ENCODE measurements around the gene OR51L1.

The OR51L1 gene

DNA sequence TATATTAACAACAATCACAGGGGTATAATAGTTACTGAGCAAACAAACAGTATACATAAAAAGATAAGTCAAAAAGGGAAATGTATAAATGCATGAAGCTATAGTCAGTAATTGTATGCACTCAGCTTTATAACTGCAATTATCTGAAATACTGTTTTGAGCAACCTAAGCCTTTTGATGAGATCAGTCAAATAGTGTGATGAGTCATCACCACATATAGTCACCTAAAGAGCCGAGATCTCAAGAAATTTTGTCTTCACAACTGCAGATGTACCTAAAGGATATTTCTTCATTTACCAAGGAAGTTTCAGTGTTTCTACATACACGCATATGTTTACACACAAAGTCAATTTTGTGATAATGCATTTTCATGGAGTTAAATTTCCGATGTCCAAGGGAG is 33.8 kb upstream of the OR51L1 start:
- Histone ChIP-seq H3K79me1 (ENCODE audit: low read depth, low read length) (no peaks in the 10 kb centered on the region), H2AFZ (ENCODE audit: low read length) (no peak overlapping the region), H3K27me3 (ENCODE audit: control insufficient read depth in 3 of 3, insufficient read depth in 3 of 3, low read depth in 1 of 3, low read length in 3 of 3) (no peaks in the 10 kb centered on the region), H3K18ac (ENCODE audit: low read length) (no peak overlapping the region), H3K23ac (ENCODE audit: low read depth, low read length, poor library complexity) (no peak overlapping the region), H2BK120ac (ENCODE audit: low read depth, low read length) (no peak overlapping the region), H2BK12ac (ENCODE audit: low read length) (no peak overlapping the region), H3K4ac (ENCODE audit: low read length) (no peak overlapping the region), H3K27ac (replicated peaks; ENCODE audit: low read length) (no peak overlapping the region), H3K4me2 (ENCODE audit: insufficient read depth, low read length, poor library complexity, severe bottlenecking) (no peak overlapping the region), H4K91ac (ENCODE audit: low read depth, low read length, poor library complexity) (no peak overlapping the region), H3K4me3 (ENCODE audit: low read length in 2 of 2) (no peak overlapping the region), H2AK5ac (ENCODE audit: low read depth, low read length) (no peak overlapping the region), H2BK15ac (ENCODE audit: low read length) (no peak overlapping the region), H3K4me1 (ENCODE audit: control insufficient read depth in 2 of 2, insufficient read depth in 1 of 2, low read depth in 1 of 2, low read length in 2 of 2) (no peaks in the 10 kb centered on the region), H3K14ac (ENCODE audit: low read length) (no peak overlapping the region), H3K9me3 (replicated peaks in 1 of 2; ENCODE audit: control insufficient read depth in 2 of 2, insufficient read depth in 1 of 2, low read depth in 1 of 2, low read length in 2 of 2) (peaks cover 0 to 1% of the 10 kb centered on the region in 2 donors), H2BK5ac (ENCODE audit: low read length) (no peak overlapping the region), H3K36me3 (replicated peaks in 1 of 2; ENCODE audit: control insufficient read depth in 2 of 2, insufficient read depth in 2 of 2, low read length in 2 of 2) (no peaks in the 10 kb centered on the region), H3K9ac (ENCODE audit: low read depth, low read length, poor library complexity) (no peak overlapping the region), H4K8ac (ENCODE audit: low read depth, low read length) (no peak overlapping the region)
- DNase-seq (ENCODE audit: low spot score) = no peak
- WGBS, 2 donors (ENCODE audit: extremely low coverage in 2 of 2, insufficient read length in 2 of 2, insufficient replicate concordance in 1 of 2) = no CpG with 5 or more reads among the region's 3 CpGs

GRCh38 chr11:4962816-4963215 is 31.8 kb upstream of the OR51L1 start:
- no peak overlapping the region for H4K8ac ChIP-seq (ENCODE audit: low read depth, low read length)
- H2AFZ ChIP-seq (ENCODE audit: low read length) = no peak overlapping the region
- no peaks in the 10 kb centered on the region for H3K4me1 ChIP-seq (ENCODE audit: control insufficient read depth in 2 of 2, insufficient read depth in 1 of 2, low read depth in 1 of 2, low read length in 2 of 2)
- no peak overlapping the region for H3K14ac ChIP-seq (ENCODE audit: low read length)
- H2BK5ac ChIP-seq (ENCODE audit: low read length) = no peak overlapping the region
- H3K4me2 ChIP-seq (ENCODE audit: insufficient read depth, low read length, poor library complexity, severe bottlenecking) = no peak overlapping the region
- H2BK120ac ChIP-seq (ENCODE audit: low read depth, low read length) = no peak overlapping the region
- no peak overlapping the region for H3K9ac ChIP-seq (ENCODE audit: low read depth, low read length, poor library complexity)
- H3K4me3 ChIP-seq (ENCODE audit: low read length in 2 of 2) = no peak overlapping the region
- H2AK5ac ChIP-seq (ENCODE audit: low read depth, low read length) = no peak overlapping the region
- no peak overlapping the region for H4K91ac ChIP-seq (ENCODE audit: low read depth, low read length, poor library complexity)
- no CpG with 5 or more reads among the region's 1 CpG for WGBS, 2 donors (ENCODE audit: extremely low coverage in 2 of 2, insufficient read length in 2 of 2, insufficient replicate concordance in 1 of 2)
- no peak overlapping the region for H3K4ac ChIP-seq (ENCODE audit: low read length)
- peaks cover 0 to 1% of the 10 kb centered on the region in 2 donors for H3K9me3 ChIP-seq (replicated peaks in 1 of 2; ENCODE audit: control insufficient read depth in 2 of 2, insufficient read depth in 1 of 2, low read depth in 1 of 2, low read length in 2 of 2)
- DNase-seq (ENCODE audit: low spot score) = no peak
- H3K79me1 ChIP-seq (ENCODE audit: low read depth, low read length) = no peaks in the 10 kb centered on the region
- no peak overlapping the region for H3K27ac ChIP-seq (replicated peaks; ENCODE audit: low read length)
- H2BK15ac ChIP-seq (ENCODE audit: low read length) = no peak overlapping the region
- H3K18ac ChIP-seq (ENCODE audit: low read length) = no peak overlapping the region
- H3K36me3 ChIP-seq (replicated peaks in 1 of 2; ENCODE audit: control insufficient read depth in 2 of 2, insufficient read depth in 2 of 2, low read length in 2 of 2) = no peaks in the 10 kb centered on the region
- H3K23ac ChIP-seq (ENCODE audit: low read depth, low read length, poor library complexity) = no peak overlapping the region
- no peak overlapping the region for H2BK12ac ChIP-seq (ENCODE audit: low read length)
- no peaks in the 10 kb centered on the region for H3K27me3 ChIP-seq (ENCODE audit: control insufficient read depth in 3 of 3, insufficient read depth in 3 of 3, low read depth in 1 of 3, low read length in 3 of 3)

DNA sequence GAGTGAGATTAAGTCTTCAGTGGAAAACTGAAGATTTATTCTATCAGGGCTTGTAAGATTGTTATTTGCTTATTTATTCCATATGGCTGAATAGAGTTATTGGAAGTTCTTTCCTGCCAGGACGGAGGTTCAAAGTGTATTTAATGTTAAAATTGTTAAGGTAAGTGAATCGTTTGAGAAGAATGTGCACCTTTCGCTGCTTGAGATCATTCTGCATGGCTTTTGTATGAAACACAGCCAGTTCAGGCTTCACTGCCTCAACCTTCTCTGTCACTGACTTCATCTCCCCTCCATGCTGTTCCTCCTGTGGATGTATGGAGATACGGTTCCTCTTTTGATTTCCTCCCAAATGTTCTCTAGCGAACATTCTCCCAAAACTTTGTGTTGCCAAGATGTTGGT is 19.2 kb upstream of the OR51L1 start:
- no peaks in the 10 kb centered on the region for H3K4me1 ChIP-seq (ENCODE audit: control insufficient read depth in 2 of 2, insufficient read depth in 1 of 2, low read depth in 1 of 2, low read length in 2 of 2)
- H3K4me2 ChIP-seq (ENCODE audit: insufficient read depth, low read length, poor library complexity, severe bottlenecking) = no peak overlapping the region
- H4K91ac ChIP-seq (ENCODE audit: low read depth, low read length, poor library complexity) = no peak overlapping the region
- no peak overlapping the region for H3K4ac ChIP-seq (ENCODE audit: low read length)
- no peaks in the 10 kb centered on the region for H3K79me1 ChIP-seq (ENCODE audit: low read depth, low read length)
- H2BK120ac ChIP-seq (ENCODE audit: low read depth, low read length) = no peak overlapping the region
- no peak for DNase-seq (ENCODE audit: low spot score)
- no peak overlapping the region for H3K18ac ChIP-seq (ENCODE audit: low read length)
- WGBS, 2 donors (ENCODE audit: extremely low coverage in 2 of 2, insufficient read length in 2 of 2, insufficient replicate concordance in 1 of 2) = no CpG with 5 or more reads among the region's 5 CpGs
- H3K9me3 ChIP-seq (replicated peaks in 1 of 2; ENCODE audit: control insufficient read depth in 2 of 2, insufficient read depth in 1 of 2, low read depth in 1 of 2, low read length in 2 of 2) = no peaks in the 10 kb centered on the region
- no peak overlapping the region for H2AK5ac ChIP-seq (ENCODE audit: low read depth, low read length)
- H3K36me3 ChIP-seq (replicated peaks in 1 of 2; ENCODE audit: control insufficient read depth in 2 of 2, insufficient read depth in 2 of 2, low read length in 2 of 2) = no peaks in the 10 kb centered on the region
- no peak overlapping the region for H3K14ac ChIP-seq (ENCODE audit: low read length)
- H2AFZ ChIP-seq (ENCODE audit: low read length) = no peak overlapping the region
- no peak overlapping the region for H2BK15ac ChIP-seq (ENCODE audit: low read length)
- no peak overlapping the region for H2BK12ac ChIP-seq (ENCODE audit: low read length)
- no peak overlapping the region for H3K23ac ChIP-seq (ENCODE audit: low read depth, low read length, poor library complexity)
- no peak overlapping the region for H3K9ac ChIP-seq (ENCODE audit: low read depth, low read length, poor library complexity)
- no peak overlapping the region for H4K8ac ChIP-seq (ENCODE audit: low read depth, low read length)
- H3K4me3 ChIP-seq (ENCODE audit: low read length in 2 of 2) = no peak overlapping the region
- H3K27me3 ChIP-seq (ENCODE audit: control insufficient read depth in 3 of 3, insufficient read depth in 3 of 3, low read depth in 1 of 3, low read length in 3 of 3) = no peaks in the 10 kb centered on the region
- H2BK5ac ChIP-seq (ENCODE audit: low read length) = no peak overlapping the region
- no peak overlapping the region for H3K27ac ChIP-seq (replicated peaks; ENCODE audit: low read length)

- no peak overlapping the region for H4K91ac ChIP-seq (ENCODE audit: low read depth, low read length, poor library complexity)
- no peak overlapping the region for H3K9ac ChIP-seq (ENCODE audit: low read depth, low read length, poor library complexity)
- H3K14ac ChIP-seq (ENCODE audit: low read length) = no peak overlapping the region
- WGBS, 2 donors (ENCODE audit: extremely low coverage in 2 of 2, insufficient read length in 2 of 2, insufficient replicate concordance in 1 of 2) = no CpG with 5 or more reads among the region's 3 CpGs
- H2BK12ac ChIP-seq (ENCODE audit: low read length) = no peak overlapping the region
- no peaks in the 10 kb centered on the region for H3K79me1 ChIP-seq (ENCODE audit: low read depth, low read length)
- H3K27ac ChIP-seq (replicated peaks; ENCODE audit: low read length) = no peak overlapping the region
- no peak overlapping the region for H3K23ac ChIP-seq (ENCODE audit: low read depth, low read length, poor library complexity)
- no peak overlapping the region for H3K18ac ChIP-seq (ENCODE audit: low read length)
- DNase-seq (ENCODE audit: low spot score) = no peak
- H3K4me2 ChIP-seq (ENCODE audit: insufficient read depth, low read length, poor library complexity, severe bottlenecking) = no peak overlapping the region
- no peak overlapping the region for H2AFZ ChIP-seq (ENCODE audit: low read length)
- no peaks in the 10 kb centered on the region for H3K9me3 ChIP-seq (replicated peaks in 1 of 2; ENCODE audit: control insufficient read depth in 2 of 2, insufficient read depth in 1 of 2, low read depth in 1 of 2, low read length in 2 of 2)
- no peak overlapping the region for H2BK15ac ChIP-seq (ENCODE audit: low read length)
- no peak overlapping the region for H2AK5ac ChIP-seq (ENCODE audit: low read depth, low read length)
- H3K27me3 ChIP-seq (ENCODE audit: control insufficient read depth in 3 of 3, insufficient read depth in 3 of 3, low read depth in 1 of 3, low read length in 3 of 3) = no peaks in the 10 kb centered on the region
- no peak overlapping the region for H2BK5ac ChIP-seq (ENCODE audit: low read length)
- no peak overlapping the region for H2BK120ac ChIP-seq (ENCODE audit: low read depth, low read length)
- no peaks in the 10 kb centered on the region for H3K4me1 ChIP-seq (ENCODE audit: control insufficient read depth in 2 of 2, insufficient read depth in 1 of 2, low read depth in 1 of 2, low read length in 2 of 2)
- no peak overlapping the region for H3K4me3 ChIP-seq (ENCODE audit: low read length in 2 of 2)
- H3K36me3 ChIP-seq (replicated peaks in 1 of 2; ENCODE audit: control insufficient read depth in 2 of 2, insufficient read depth in 2 of 2, low read length in 2 of 2) = no peaks in the 10 kb centered on the region
- H3K4ac ChIP-seq (ENCODE audit: low read length) = no peak overlapping the region
- no peak overlapping the region for H4K8ac ChIP-seq (ENCODE audit: low read depth, low read length)
Measured at GRCh38 chr11:4979036-4979435, 15.6 kb upstream of the OR51L1 start.
